Uterus (tissue), 4 donors: ENCODE results near the gene CSNK1E. TPM values are rescaled to one million over a fixed set of nuclear protein-coding genes. Genes with fewer than 3 reads are reported as not detected.
A peak's percentile ranks its signal among the peaks of the same experiment; 100 is the strongest.

Experiments
- DNase-seq, 2 donors: peaks; one replicate each; pipeline ENCODE4 v3.0.0-alpha.2; 2019 to 2020
- H3K27ac ChIP-seq, 2 donors: fragments of 200-600 bp; sonication (generic); 1 replicate in 1 of 2; 2 replicates in 1 of 2; pipeline ENCODE4 v1.5.1; 2016 to 2018
- H3K27me3 ChIP-seq, 2 donors: fragments of 200-600 bp; sonication (generic); one replicate each; pipeline ENCODE4 v1.5.1; 2018 to 2019; ENCODE audit warnings: control low read depth in 1 of 2
- H3K36me3 ChIP-seq, 2 donors: fragments of 200-600 bp; sonication (generic); one replicate each; pipeline ENCODE4 v1.5.1; 2019; ENCODE audit warnings: control low read depth in 1 of 2
- H3K4me1 ChIP-seq, 2 donors: fragments of 200-600 bp; sonication (generic); one replicate each; pipeline ENCODE4 v1.5.1; 2018 to 2019; ENCODE audit warnings: control low read depth in 1 of 2
- H3K4me3 ChIP-seq, 2 donors: fragments of 200-600 bp; sonication (generic); 1 replicate in 1 of 2; 2 replicates in 1 of 2; pipeline ENCODE4 v1.5.1; 2018 to 2019; ENCODE audit warnings: mild to moderate bottlenecking in 1 of 2
- H3K9me3 ChIP-seq, 2 donors: fragments of 200-600 bp; sonication (generic); one replicate each; pipeline ENCODE4 v1.5.1; 2019; ENCODE audit warnings: control low read depth in 1 of 2
- POLR2A ChIP-seq, 2 donors: fragments of 450-650 bp; IDR thresholded peaks; one replicate each; pipeline ENCODE4 v1.6.1; 2016; ENCODE audit warnings: antibody characterized with exemption in 2 of 2, mild to moderate bottlenecking in 1 of 2, moderate library complexity in 1 of 2
- intact Hi-C: fragments of 100-400 bp; cut with DNase I; formaldehyde crosslinking; loops from one replicate; pipeline ENCODE4 v1.15.1; 2023; ENCODE audit warnings: low total_unique reads
- total RNA-seq, 4 donors: library from RNA; depleted of rRNA in 3 of 4; stranded (reverse); fragments of >200 nt in 3 of 4; gene quantifications; one replicate each; pipeline versions ENCODE4 v1.1.0 to v1.2.4, GENCODE V29; 2014 to 2023
- TF ChIP-seq, protein P1 (sequence below), 4 experiments: fragments of 200-600 bp in 2 of 4; fragments of 450-650 bp in 2 of 4; sonication (generic) in 2 of 4; IDR thresholded peaks; one replicate each; pipeline ENCODE4 v1.5.1; 2016 to 2019; ENCODE audit warnings: antibody characterized with exemption in 4 of 4, mild to moderate bottlenecking in 2 of 4, moderate library complexity in 1 of 4
- donor health status: DM: yes; HTN: yes; CAD: no.

Gene CSNK1E
- total RNA-seq, 4 donors from 2014 or later: 22.1 to 171 (median 100) TPM

GRCh38 chr22:38353142-38353629, 36.0 kb upstream of the CSNK1E start:
- no peaks in the 10 kb centered on the region for H3K9me3 ChIP-seq
- TF ChIP-seq, protein P1, sequence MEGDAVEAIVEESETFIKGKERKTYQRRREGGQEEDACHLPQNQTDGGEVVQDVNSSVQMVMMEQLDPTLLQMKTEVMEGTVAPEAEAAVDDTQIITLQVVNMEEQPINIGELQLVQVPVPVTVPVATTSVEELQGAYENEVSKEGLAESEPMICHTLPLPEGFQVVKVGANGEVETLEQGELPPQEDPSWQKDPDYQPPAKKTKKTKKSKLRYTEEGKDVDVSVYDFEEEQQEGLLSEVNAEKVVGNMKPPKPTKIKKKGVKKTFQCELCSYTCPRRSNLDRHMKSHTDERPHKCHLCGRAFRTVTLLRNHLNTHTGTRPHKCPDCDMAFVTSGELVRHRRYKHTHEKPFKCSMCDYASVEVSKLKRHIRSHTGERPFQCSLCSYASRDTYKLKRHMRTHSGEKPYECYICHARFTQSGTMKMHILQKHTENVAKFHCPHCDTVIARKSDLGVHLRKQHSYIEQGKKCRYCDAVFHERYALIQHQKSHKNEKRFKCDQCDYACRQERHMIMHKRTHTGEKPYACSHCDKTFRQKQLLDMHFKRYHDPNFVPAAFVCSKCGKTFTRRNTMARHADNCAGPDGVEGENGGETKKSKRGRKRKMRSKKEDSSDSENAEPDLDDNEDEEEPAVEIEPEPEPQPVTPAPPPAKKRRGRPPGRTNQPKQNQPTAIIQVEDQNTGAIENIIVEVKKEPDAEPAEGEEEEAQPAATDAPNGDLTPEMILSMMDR (IDR thresholded peaks at IDR 0.05): peak; percentile 91 to 100 (median 98)
- TF ChIP-seq POLR2A (IDR thresholded peaks at IDR 0.05): peak in 1 of 2 donors; percentile 30
- peak overlapping the region; percentile 23 to 46 for H3K27ac ChIP-seq
- no peak overlapping the region for H3K4me3 ChIP-seq
- DNase-seq: peak; percentile 52 to 79
- no peaks in the 10 kb centered on the region for H3K36me3 ChIP-seq
- H3K27me3 ChIP-seq: no peaks in the 10 kb centered on the region
- no peaks in the 10 kb centered on the region for H3K4me1 ChIP-seq
- intact Hi-C loops: no loop called here

GRCh38 chr22:38352436-38352835, 35.2 kb upstream of the CSNK1E start:
- H3K4me3 ChIP-seq: no peak overlapping the region
- intact Hi-C loops: no loop called here
- H3K36me3 ChIP-seq: no peaks in the 10 kb centered on the region
- DNase-seq: peak in 1 of 2 donors; percentile 13
- TF ChIP-seq POLR2A (IDR thresholded peaks at IDR 0.05): no peak
- TF ChIP-seq, protein P1 (IDR thresholded peaks at IDR 0.05): no peak
- no peaks in the 10 kb centered on the region for H3K4me1 ChIP-seq
- no peak overlapping the region for H3K27ac ChIP-seq
- no peaks in the 10 kb centered on the region for H3K9me3 ChIP-seq
- no peaks in the 10 kb centered on the region for H3K27me3 ChIP-seq

- Histone ChIP-seq H3K36me3 (no peaks in the 10 kb centered on the region), H3K4me1 (no peaks in the 10 kb centered on the region), H3K27ac (no peak overlapping the region), H3K4me3 (no peak overlapping the region), H3K9me3 (no peaks in the 10 kb centered on the region), H3K27me3 (no peaks in the 10 kb centered on the region)
- TF ChIP-seq, protein P1 (IDR thresholded peaks at IDR 0.05): no peak
- no peak for TF ChIP-seq POLR2A (IDR thresholded peaks at IDR 0.05)
- intact Hi-C loops: no loop called here
- peak in 1 of 2 donors; percentile 11 for DNase-seq
Observed at GRCh38 chr22:38350444-38351359, 33.5 kb upstream of the CSNK1E start.

DNA sequence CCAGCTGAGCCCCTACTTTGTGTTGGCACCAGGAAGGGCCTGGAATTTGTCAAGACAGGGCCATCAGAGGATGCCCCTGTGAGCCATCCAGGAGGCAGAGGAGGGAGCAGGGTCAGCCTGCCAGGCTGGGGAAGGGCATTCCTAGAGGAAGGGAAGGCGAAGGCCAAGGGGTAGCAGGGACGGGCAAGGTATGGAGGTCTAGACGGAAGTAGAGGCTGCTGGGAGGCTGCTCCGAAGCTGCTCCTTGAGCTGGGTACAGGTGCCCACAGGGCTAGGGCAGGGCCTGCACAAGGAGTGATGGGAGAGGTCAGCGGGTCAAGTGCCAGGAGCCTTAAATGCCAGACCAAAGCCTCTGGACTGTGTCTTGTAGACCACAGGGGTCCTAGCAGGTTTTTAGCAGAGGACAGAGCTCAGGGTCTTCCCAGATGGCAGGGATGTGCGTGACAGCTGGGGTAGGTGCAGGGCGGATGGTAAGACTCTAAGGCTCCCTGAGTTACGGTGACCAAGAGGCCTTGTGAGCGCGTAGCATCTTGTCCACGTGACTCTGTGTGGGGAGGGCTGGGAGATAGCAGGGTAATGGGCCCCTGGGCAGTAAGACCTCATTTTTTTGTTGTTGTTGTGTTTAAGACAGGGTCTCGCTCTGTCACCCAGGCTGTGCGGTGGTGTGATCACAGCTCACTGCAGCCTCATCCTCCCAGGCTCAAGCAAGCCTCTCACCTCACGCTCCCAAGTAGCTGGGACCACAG, 31.7 kb upstream of the CSNK1E start:
- intact Hi-C loops: no loop called here
- Histone ChIP-seq H3K27ac (no peak overlapping the region), H3K36me3 (no peaks in the 10 kb centered on the region), H3K4me3 (no peak overlapping the region), H3K27me3 (no peaks in the 10 kb centered on the region), H3K9me3 (no peaks in the 10 kb centered on the region), H3K4me1 (no peaks in the 10 kb centered on the region)
- TF ChIP-seq, protein P1 (IDR thresholded peaks at IDR 0.05): no peak
- no peak for TF ChIP-seq POLR2A (IDR thresholded peaks at IDR 0.05)
- DNase-seq: peak in 1 of 2 donors; percentile 8
